GM23248 (cell line): ENCODE results near the gene LDLRAD4.

ENCODE experiments used
- EZH2 ChIP-seq: fragments of 200-600 bp; sonication (generic); IDR thresholded peaks from 2 replicates; pipeline ENCODE4 v1.6.1; 2018; ENCODE audit warnings: antibody characterized with exemption, mild to moderate bottlenecking; ENCODE audit not compliant: insufficient read depth, poor library complexity, severe bottlenecking
- EZH2phosphoT487 ChIP-seq: fragments of 200-600 bp; sonication (generic); IDR thresholded peaks from 2 replicates; pipeline ENCODE4 v1.6.1; 2018; ENCODE audit warnings: antibody characterized with exemption, moderate library complexity, mild to moderate bottlenecking, low read depth; ENCODE audit not compliant: insufficient read depth

DNA sequence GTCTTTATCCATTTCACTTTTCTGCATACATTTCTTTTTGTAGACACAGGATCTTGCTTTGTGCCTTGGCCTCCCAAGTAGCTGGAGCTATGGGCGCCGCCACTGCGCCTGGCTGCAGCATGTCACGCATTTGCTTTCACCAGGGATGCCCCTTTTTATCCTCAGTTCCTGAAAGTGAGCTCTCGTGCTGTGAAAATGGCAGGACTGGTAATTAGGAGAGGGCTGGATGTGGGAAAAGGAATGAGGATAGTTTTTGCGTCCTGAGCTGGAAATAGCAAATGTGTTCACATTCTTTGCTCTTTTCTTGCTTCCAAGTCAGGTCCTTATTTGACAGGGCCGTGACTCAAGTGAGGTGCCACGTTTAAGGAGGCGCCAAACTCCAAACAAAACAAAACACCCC lies 104.6 kb downstream of the LDLRAD4 start:
- no peak for TF ChIP-seq EZH2
- TF ChIP-seq EZH2phosphoT487, result no peak
